ENCODE results near the gene ACTR8. TPM values are rescaled to one million over a fixed set of nuclear protein-coding genes. Genes with fewer than 3 reads are reported as not detected.

Gene ACTR8
- total and polyA plus RNA-seq, 2 of the 13 experiments (the other 11 are each of a cell fraction or from before 2014, with no cell fraction given) = 15.5 to 29.0 TPM

GRCh38 chr3:53846134-53846850, 35.7 kb downstream of the ACTR8 start, which contains the start of the genes CHDH and IL17RB (continued):
- TF ChIP-seq ZBTB34 (CRISPR knock-in tag; IDR thresholded peaks at IDR 0.05) = peak; percentile 58; the same call in 1 of the 2 replicates
- no peak; the same call in 1 of the 2 replicates for TF ChIP-seq ARNTL (CRISPR knock-in tag; IDR thresholded peaks at IDR 0.05)
- no peak for TF ChIP-seq PHB2 (IDR thresholded peaks at IDR 0.05; ENCODE audit: partially characterized antibody)
- TF ChIP-seq ISL2 (CRISPR knock-in tag; IDR thresholded peaks at IDR 0.05) = peak; percentile 68; the same call in 1 of the 2 replicates
- peak; percentile 70; the same call in 1 of the 2 replicates for TF ChIP-seq EEA1 (CRISPR knock-in tag; IDR thresholded peaks at IDR 0.05; ENCODE audit: borderline replicate concordance)
- TF ChIP-seq ZNF747 (CRISPR knock-in tag; IDR thresholded peaks at IDR 0.05; ENCODE audit: borderline replicate concordance) = peak; percentile 96
- peak; percentile 80; the same call in 1 of the 2 replicates for TF ChIP-seq ZNF790 (CRISPR knock-in tag; IDR thresholded peaks at IDR 0.05; ENCODE audit: borderline replicate concordance)
- no peak for TF ChIP-seq MAFF (IDR thresholded peaks at IDR 0.05; ENCODE audit: low read depth, low read length)
- peak; percentile 89 for TF ChIP-seq SP5 (CRISPR knock-in tag; IDR thresholded peaks at IDR 0.05; ENCODE audit: borderline replicate concordance, low read depth)
- TF ChIP-seq RARA (CRISPR knock-in tag; IDR thresholded peaks at IDR 0.05) = no peak
- TF ChIP-seq ZNF337 (CRISPR knock-in tag; IDR thresholded peaks at IDR 0.05; ENCODE audit: borderline replicate concordance, low read depth) = peak; percentile 71; the same call in 1 of the 2 replicates
- TF ChIP-seq ZNF230 (CRISPR knock-in tag; IDR thresholded peaks at IDR 0.05) = peak; percentile 92; the same call in 1 of the 2 replicates
- TF ChIP-seq KAT8 (CRISPR knock-in tag; IDR thresholded peaks at IDR 0.05) = peak; percentile 60; the same call in 1 of the 2 replicates
- TF ChIP-seq, protein P1, sequence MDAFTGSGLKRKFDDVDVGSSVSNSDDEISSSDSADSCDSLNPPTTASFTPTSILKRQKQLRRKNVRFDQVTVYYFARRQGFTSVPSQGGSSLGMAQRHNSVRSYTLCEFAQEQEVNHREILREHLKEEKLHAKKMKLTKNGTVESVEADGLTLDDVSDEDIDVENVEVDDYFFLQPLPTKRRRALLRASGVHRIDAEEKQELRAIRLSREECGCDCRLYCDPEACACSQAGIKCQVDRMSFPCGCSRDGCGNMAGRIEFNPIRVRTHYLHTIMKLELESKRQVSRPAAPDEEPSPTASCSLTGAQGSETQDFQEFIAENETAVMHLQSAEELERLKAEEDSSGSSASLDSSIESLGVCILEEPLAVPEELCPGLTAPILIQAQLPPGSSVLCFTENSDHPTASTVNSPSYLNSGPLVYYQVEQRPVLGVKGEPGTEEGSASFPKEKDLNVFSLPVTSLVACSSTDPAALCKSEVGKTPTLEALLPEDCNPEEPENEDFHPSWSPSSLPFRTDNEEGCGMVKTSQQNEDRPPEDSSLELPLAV (CRISPR knock-in tag; conservative IDR thresholded peaks at IDR 0.05; ENCODE audit: low read depth) = peak; percentile 93
- TF ChIP-seq ZNF430 (CRISPR knock-in tag; IDR thresholded peaks at IDR 0.05) = peak; percentile 88
- peak; percentile 63; the same call in 1 of the 2 replicates for TF ChIP-seq GABPB1 (CRISPR knock-in tag; IDR thresholded peaks at IDR 0.05)
- TF ChIP-seq CHD2 (IDR thresholded peaks at IDR 0.05; ENCODE audit: low read depth, low read length) = no peak
- TF ChIP-seq MED13 (CRISPR knock-in tag; IDR thresholded peaks at IDR 0.05) = peak; percentile 70; the same call in 1 of the 2 replicates
- peak; percentile 95 for TF ChIP-seq SALL2 (CRISPR knock-in tag; IDR thresholded peaks at IDR 0.05)
- no peak for TF ChIP-seq EHMT2 (IDR thresholded peaks at IDR 0.05; ENCODE audit: borderline replicate concordance, low read depth, low read length)
- peak; percentile 87 for TF ChIP-seq ZNF274 (CRISPR knock-in tag; IDR thresholded peaks at IDR 0.05)
- no peak; the same call in 1 of the 2 replicates for TF ChIP-seq ZNF703 (CRISPR knock-in tag; IDR thresholded peaks at IDR 0.05; ENCODE audit: borderline replicate concordance)
- no peak for TF ChIP-seq HIVEP1 (CRISPR knock-in tag; IDR thresholded peaks at IDR 0.05)
- TF ChIP-seq ZNF574 (CRISPR knock-in tag; IDR thresholded peaks at IDR 0.05) = peak; percentile 83

Measured in HepG2 (cell line).